Neural cell (in vitro differentiated cells): ENCODE measurements around the gene LSAMP. TPM values are rescaled to one million over a fixed set of nuclear protein-coding genes. Genes with fewer than 3 reads are reported as not detected.

Experiments used
- H2AFZ ChIP-seq: fragments of 200-600, 300-800 bp; sonication (generic), shearing (Covaris generic); 2 replicates; pipeline ENCODE4 v1.6.0; 2014; ENCODE audit warnings: low read depth, mild to moderate bottlenecking, antibody characterized with exemption, low read length, moderate library complexity
- H3F3A ChIP-seq: fragments of 200-600 bp; shearing (Covaris generic); 2 replicates; pipeline ENCODE4 v1.6.1; 2016; ENCODE audit warnings: mild to moderate bottlenecking, moderate library complexity, mixed read lengths, antibody characterized with exemption, low read length; ENCODE audit not compliant: insufficient read depth, poor library complexity, severe bottlenecking
- H3K27ac ChIP-seq: fragments of 200-600, 300-800 bp; sonication (generic), shearing (Covaris generic); 2 replicates; pipeline ENCODE4 v1.5.1; 2014; ENCODE audit warnings: mild to moderate bottlenecking, low read length, moderate library complexity
- H3K27me3 ChIP-seq: fragments of 300-800, 200-600 bp; sonication (generic), shearing (Covaris generic); 2 replicates; pipeline ENCODE4 v1.6.0; 2014; ENCODE audit warnings: mild to moderate bottlenecking, low read depth, low read length, moderate library complexity; ENCODE audit not compliant: insufficient read depth
- H3K36me3 ChIP-seq: fragments of 300-800, 200-600 bp; sonication (generic), shearing (Covaris generic); 2 replicates; pipeline ENCODE4 v1.5.1; 2014; ENCODE audit warnings: mild to moderate bottlenecking, antibody characterized with exemption, low read length, moderate library complexity; ENCODE audit not compliant: insufficient read depth
- H3K4me2 ChIP-seq: fragments of 300-800, 200-600 bp; sonication (generic), shearing (Covaris generic); 2 replicates; pipeline ENCODE4 v1.6.0; 2014; ENCODE audit warnings: mild to moderate bottlenecking, low read length
- H3K4me3 ChIP-seq: fragments of 300-800, 200-600 bp; sonication (generic), shearing (Covaris generic); 2 replicates; pipeline ENCODE4 v1.5.1; 2014; ENCODE audit warnings: mild to moderate bottlenecking, low read length, moderate library complexity
- H3K79me2 ChIP-seq: fragments of 200-600 bp; shearing (Covaris generic); replicated peaks from 2 replicates; pipeline ENCODE4 v1.6.0; 2014; ENCODE audit warnings: mild to moderate bottlenecking, low read length, moderate library complexity; ENCODE audit not compliant: insufficient read depth
- H3K9ac ChIP-seq: fragments of 300-800, 200-600 bp; sonication (generic), shearing (Covaris generic); 2 replicates; pipeline ENCODE4 v1.6.1; 2016; ENCODE audit warnings: mild to moderate bottlenecking, low read length, mixed read lengths
- H3K9me2 ChIP-seq: fragments of 200-600 bp; shearing (Covaris generic); 2 replicates; pipeline ENCODE4 v1.6.1; 2016; ENCODE audit warnings: mild to moderate bottlenecking, low read length, mixed read lengths; ENCODE audit not compliant: insufficient read depth
- H3K9me3 ChIP-seq: fragments of 200-600, 300-800 bp; sonication (generic), shearing (Covaris generic); 2 replicates; pipeline ENCODE4 v1.6.1; 2016; ENCODE audit warnings: mild to moderate bottlenecking, mixed run types, low read length, moderate library complexity, mixed read lengths
- H4K20me1 ChIP-seq: fragments of 200-600 bp; shearing (Covaris generic); 2 replicates; pipeline ENCODE4 v1.6.1; 2016; ENCODE audit warnings: mild to moderate bottlenecking, mixed run types; ENCODE audit not compliant: insufficient read depth
- CTCF ChIP-seq: fragments of 450-650 bp; IDR thresholded peaks from 2 replicates; pipeline ENCODE4 v1.5.1; 2014; ENCODE audit warnings: antibody characterized with exemption, mild to moderate bottlenecking, moderate library complexity; ENCODE audit not compliant: poor library complexity, severe bottlenecking
- EP300 ChIP-seq: fragments of 450-650 bp; conservative IDR thresholded peaks from 2 replicates; pipeline ENCODE4 v1.6.1; 2014; ENCODE audit warnings: antibody characterized with exemption, mild to moderate bottlenecking, moderate library complexity; ENCODE audit not compliant: poor library complexity, severe bottlenecking
- EZH2 ChIP-seq: fragments of 200-600, 300-800 bp; shearing (Covaris generic), sonication (generic); IDR thresholded peaks from 2 replicates; pipeline ENCODE4 v1.6.1; 2014; ENCODE audit warnings: antibody characterized with exemption, low read length, borderline replicate concordance, mild to moderate bottlenecking; ENCODE audit not compliant: insufficient read depth, poor library complexity, severe bottlenecking
- MXI1 ChIP-seq: fragments of 450-650 bp; conservative IDR thresholded peaks from 2 replicates; pipeline ENCODE4 v1.6.1; 2014; ENCODE audit warnings: antibody characterized with exemption, mild to moderate bottlenecking; ENCODE audit not compliant: poor library complexity, severe bottlenecking
- POLR2AphosphoS5 ChIP-seq: IDR thresholded peaks from 2 replicates; pipeline ENCODE4 v1.6.1; 2012
- RAD21 ChIP-seq: fragments of 450-650 bp; conservative IDR thresholded peaks from 2 replicates; pipeline ENCODE4 v1.6.1; 2014; ENCODE audit warnings: antibody characterized with exemption, mild to moderate bottlenecking, moderate library complexity
- REST ChIP-seq: IDR thresholded peaks from 2 replicates; pipeline ENCODE4 v1.6.1; 2012; ENCODE audit warnings: borderline replicate concordance
- SMC3 ChIP-seq: fragments of 450-650 bp; conservative IDR thresholded peaks from 2 replicates; pipeline ENCODE4 v1.6.1; 2014; ENCODE audit warnings: antibody characterized with exemption, mild to moderate bottlenecking, moderate library complexity; ENCODE audit not compliant: poor library complexity
- TAF1 ChIP-seq: IDR thresholded peaks from 2 replicates; pipeline ENCODE4 v1.6.1; 2012; ENCODE audit warnings: low read depth
- polyA plus RNA-seq: library from polyadenylated mRNA; depleted of rRNA; stranded (reverse); fragments of >200 nt; gene quantifications from 2 replicates; pipeline ENCODE4 v1.2.3, GENCODE V29; 2014

LSAMP gene
- polyA plus RNA-seq, 1 donor from 2014 or later = 93.6 TPM

DNA sequence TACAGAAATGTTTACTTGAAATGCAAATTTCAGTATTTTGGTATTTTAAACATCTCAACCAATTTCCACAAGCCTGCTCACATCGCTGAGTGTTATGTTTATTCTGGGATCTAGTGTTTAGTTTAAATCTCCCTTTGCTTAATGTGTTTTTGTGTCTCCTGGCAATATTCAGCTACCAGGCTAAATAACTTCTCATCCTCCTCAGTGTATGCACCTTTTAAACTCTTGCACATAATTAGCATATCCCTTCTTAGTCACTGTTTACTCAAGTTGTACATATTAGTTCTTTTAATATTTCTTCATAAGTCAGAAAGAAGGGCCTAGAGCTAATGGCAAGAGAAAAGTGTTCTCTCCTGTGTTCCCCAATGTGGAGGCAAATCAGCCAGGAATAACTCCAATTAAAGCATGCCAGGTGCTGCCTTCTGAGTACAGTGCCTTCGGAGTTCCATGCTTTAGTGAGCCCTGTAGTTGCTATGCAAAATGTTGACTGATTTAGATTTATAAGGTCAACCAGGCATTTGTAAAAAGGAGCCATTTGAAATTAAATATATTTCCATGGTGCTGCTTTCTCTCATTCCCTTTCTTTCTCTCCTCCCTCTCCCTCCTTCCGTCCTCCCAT lies 587.7 kb downstream of the LSAMP start:
- Histone ChIP-seq H3K27me3 (no peaks in the 10 kb centered on the region), H3K9me3 (no peaks in the 10 kb centered on the region), H3K27ac (no peak overlapping the region), H3K4me2 (no peak overlapping the region), H3K9ac (no peak overlapping the region), H3K36me3 (no peaks in the 10 kb centered on the region), H4K20me1 (no peaks in the 10 kb centered on the region), H3K9me2 (no peaks in the 10 kb centered on the region), H2AFZ (no peak overlapping the region), H3K4me3 (no peak overlapping the region), H3F3A (peaks cover 3% of the 10 kb centered on the region), H3K79me2 (no peaks in the 10 kb centered on the region)
- TF ChIP-seq SMC3 = no peak

DNA sequence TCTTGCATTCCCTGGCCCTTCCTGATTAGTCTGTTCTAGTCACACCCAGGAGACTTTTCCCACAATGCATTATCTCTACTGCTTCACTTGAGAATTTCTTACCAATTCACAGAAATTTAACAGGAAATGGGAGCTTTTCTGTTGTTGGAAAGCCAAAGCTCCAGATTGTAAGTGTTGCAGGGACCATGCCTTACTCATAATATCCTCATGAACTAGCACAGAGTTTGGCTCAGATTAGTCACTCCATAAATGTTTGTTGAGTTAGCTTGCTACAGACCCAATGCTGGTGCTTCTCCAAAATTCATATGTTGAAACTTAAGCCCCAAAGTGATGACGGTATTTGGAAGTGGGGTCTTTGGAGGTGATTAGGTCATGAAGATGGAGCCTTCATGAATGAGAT lies 589.4 kb downstream of the LSAMP start:
- Histone ChIP-seq H3K36me3 (no peaks in the 10 kb centered on the region), H4K20me1 (no peaks in the 10 kb centered on the region), H3K9me3 (no peaks in the 10 kb centered on the region), H2AFZ (no peak overlapping the region), H3K4me3 (no peak overlapping the region), H3K79me2 (no peaks in the 10 kb centered on the region), H3K27ac (no peak overlapping the region), H3K9me2 (no peaks in the 10 kb centered on the region), H3K9ac (no peak overlapping the region), H3F3A (peaks cover 3% of the 10 kb centered on the region), H3K27me3 (no peaks in the 10 kb centered on the region), H3K4me2 (no peak overlapping the region)
- TF ChIP-seq RAD21 = no peak
- no peak for TF ChIP-seq POLR2AphosphoS5
- TF ChIP-seq SMC3 = no peak
- no peak for TF ChIP-seq CTCF
- TF ChIP-seq TAF1 = no peak
- no peak for TF ChIP-seq EP300
- no peak for TF ChIP-seq REST
- TF ChIP-seq MXI1 = no peak
- no peak for TF ChIP-seq EZH2

DNA sequence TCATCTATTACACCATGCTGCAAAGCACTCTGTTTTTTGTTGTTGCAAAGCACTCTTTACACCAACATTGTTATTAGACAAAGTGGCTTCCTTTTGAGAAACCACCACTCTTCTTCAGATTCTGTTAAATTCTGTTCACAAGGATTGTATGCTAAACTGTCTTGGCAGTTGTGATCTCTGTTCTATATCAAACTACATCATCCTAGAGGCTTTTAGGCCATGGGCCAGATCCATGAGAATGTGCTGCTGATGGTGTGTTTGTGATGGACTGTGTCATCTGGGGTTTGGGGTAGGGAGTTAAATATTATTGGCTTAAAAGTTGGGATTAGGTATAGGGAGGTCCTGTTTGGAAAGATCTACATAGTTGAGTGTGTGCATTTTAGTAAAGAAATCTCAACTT lies 592.2 kb downstream of the LSAMP start:
- Histone ChIP-seq H3K36me3 (no peaks in the 10 kb centered on the region), H4K20me1 (no peaks in the 10 kb centered on the region), H3K79me2 (no peaks in the 10 kb centered on the region), H2AFZ (no peak overlapping the region), H3K27me3 (no peaks in the 10 kb centered on the region), H3K9me2 (no peaks in the 10 kb centered on the region), H3K4me2 (no peak overlapping the region), H3K27ac (no peak overlapping the region), H3K4me3 (no peak overlapping the region), H3K9ac (no peak overlapping the region), H3K9me3 (no peaks in the 10 kb centered on the region), H3F3A (no peaks in the 10 kb centered on the region)
- TF ChIP-seq REST (no peak), EP300 (no peak), POLR2AphosphoS5 (no peak), EZH2 (no peak), RAD21 (no peak), TAF1 (no peak), SMC3 (no peak), CTCF (no peak), MXI1 (no peak)
